SK-N-SH (cell line): ENCODE results near the gene B3GALT6. TPM values are rescaled to one million over a fixed set of nuclear protein-coding genes. Genes with fewer than 3 reads are reported as not detected.

ENCODE experiments used
- CTCF ChIA-PET: fragments of 300-600, 350-600 bp; formaldehyde crosslinking; extraction: SDS; loops from one replicate; lab custom pipeline; 2021; lab: Yijun Ruan, JAX
- POLR2A ChIA-PET: fragments of 350-600 bp; sonication (Branson Sonifier 250); formaldehyde crosslinking; extraction: SDS; loops from one replicate; lab custom pipeline; 2020; ENCODE audit warnings: antibody characterized with exemption, inconsistent platforms; lab: Yijun Ruan, JAX
- DNase-seq: peaks from one replicate; pipeline ENCODE4 v3.0.0; 2012
- H2AFZ ChIP-seq: fragments of 200-600 bp; sonication (generic); 2 replicates; pipeline ENCODE4 v1.8.1; 2016; ENCODE audit warnings: antibody characterized with exemption, mild to moderate bottlenecking, low read depth
- H3F3A ChIP-seq: fragments of 200-600 bp; sonication (generic); replicated peaks from 2 replicates; pipeline ENCODE3; 2016; ENCODE audit warnings: antibody characterized with exemption, mild to moderate bottlenecking; ENCODE audit not compliant: insufficient read depth
- H3K27ac ChIP-seq, 2 experiments: fragments of 200-500 bp in 1 of 2; fragments of 200-600 bp in 1 of 2; sonication (Bioruptor generic) in 1 of 2; sonication (generic), shearing (Covaris generic) in 1 of 2; 2 replicates each; pipeline versions ENCODE4 v1.5.1 to v1.6.1; 2014 to 2016; ENCODE audit warnings: low read depth in 2 of 2, inconsistent platforms in 1 of 2, low read length in 1 of 2, mild to moderate bottlenecking in 1 of 2, mixed read lengths in 1 of 2
- H3K27me3 ChIP-seq: fragments of 200-600 bp; sonication (generic), shearing (Covaris generic); 2 replicates; pipeline ENCODE4 v1.6.1; 2016; ENCODE audit warnings: mixed run types; ENCODE audit not compliant: insufficient read depth
- H3K36me3 ChIP-seq, 2 experiments: fragments of 200-500 bp in 1 of 2; fragments of 200-600 bp in 1 of 2; sonication (Bioruptor generic) in 1 of 2; sonication (generic) in 1 of 2; replicated peaks in 1 of 2; 2 replicates each; pipeline versions ENCODE3 to v1.5.1; 2014 to 2016; ENCODE audit warnings: low read length in 1 of 2, mild to moderate bottlenecking in 1 of 2; ENCODE audit not compliant: insufficient read depth in 2 of 2, control insufficient read depth in 1 of 2
- H3K4me1 ChIP-seq, 2 experiments: fragments of 200-500 bp in 1 of 2; fragments of 200-600 bp in 1 of 2; sonication (Bioruptor generic) in 1 of 2; sonication (generic), shearing (Covaris generic) in 1 of 2; 2 replicates each; pipeline versions ENCODE4 v1.5.1 to v1.6.1; 2014 to 2016; ENCODE audit warnings: low read depth in 1 of 2, low read length in 1 of 2, mixed run types in 1 of 2; ENCODE audit not compliant: insufficient read depth in 2 of 2, control insufficient read depth in 1 of 2
- H3K4me2 ChIP-seq: fragments of 200-600 bp; sonication (generic), shearing (Covaris generic); 2 replicates; pipeline ENCODE4 v1.6.1; 2017; ENCODE audit warnings: mixed run types
- H3K4me3 ChIP-seq, 2 experiments: fragments of 200-500 bp in 1 of 2; fragments of 200-600 bp in 1 of 2; sonication (Bioruptor generic) in 1 of 2; sonication (generic), shearing (Covaris generic) in 1 of 2; 2 replicates each; pipeline versions ENCODE4 v1.5.1 to v1.8.1; 2014 to 2016; ENCODE audit warnings: low read depth in 2 of 2, inconsistent platforms in 1 of 2, low read length in 1 of 2, mild to moderate bottlenecking in 1 of 2, mixed read lengths in 1 of 2, moderate library complexity in 1 of 2
- H3K79me2 ChIP-seq: fragments of 200-600 bp; sonication (generic); 2 replicates; pipeline ENCODE4 v1.8.1; 2017; ENCODE audit warnings: mild to moderate bottlenecking; ENCODE audit not compliant: insufficient read depth
- H3K9ac ChIP-seq: fragments of 200-600 bp; sonication (generic); 2 replicates; pipeline ENCODE4 v1.6.1; 2017; ENCODE audit warnings: mixed run types
- H3K9me2 ChIP-seq: fragments of 200-600 bp; sonication (generic); 2 replicates; pipeline ENCODE4 v1.6.1; 2017; ENCODE audit warnings: mixed run types
- H3K9me3 ChIP-seq: fragments of 200-600 bp; sonication (generic); 2 replicates; pipeline ENCODE4 v1.6.1; 2017; ENCODE audit warnings: mixed run types, mild to moderate bottlenecking, moderate library complexity
- H4K20me1 ChIP-seq: fragments of 200-600 bp; sonication (generic); 2 replicates; pipeline ENCODE4 v1.6.1; 2017; ENCODE audit warnings: mild to moderate bottlenecking, mixed run types; ENCODE audit not compliant: insufficient read depth
- JUND ChIP-seq: IDR thresholded peaks from 2 replicates; pipeline ENCODE4 v1.4.0; 2012
- MEF2A ChIP-seq: IDR thresholded peaks from 2 replicates; pipeline ENCODE4 v1.4.0; 2012; ENCODE audit warnings: low read depth, borderline replicate concordance
- MXI1 ChIP-seq: IDR thresholded peaks from 2 replicates; pipeline ENCODE4 v1.6.1; 2012; ENCODE audit warnings: mild to moderate bottlenecking, low read depth, low read length, improper control_type of control experiment
- POLR2AphosphoS5 ChIP-seq: IDR thresholded peaks from 2 replicates; pipeline ENCODE4 v1.6.1; 2012; ENCODE audit warnings: low read depth, low read length
- RXRA ChIP-seq: IDR thresholded peaks from 2 replicates; pipeline ENCODE4 v1.4.0; 2012; ENCODE audit warnings: low read depth, mild to moderate bottlenecking, borderline replicate concordance
- SIN3A ChIP-seq: IDR thresholded peaks from 2 replicates; pipeline ENCODE4 v1.6.1; 2012; ENCODE audit warnings: low read depth, mild to moderate bottlenecking, low read length, moderate library complexity, borderline replicate concordance
- TAF1 ChIP-seq: IDR thresholded peaks from 2 replicates; pipeline ENCODE4 v1.6.1; 2012; ENCODE audit warnings: low read depth, mild to moderate bottlenecking, low read length, moderate library complexity, borderline replicate concordance
- WGBS: methylation state at CpG from one replicate; pipeline ENCODE4 v1.1.6; 2017; ENCODE audit warnings: low lambda C conversion rate; 5-methylcytosine and 5-hydroxymethylcytosine counted together
- polyA plus RNA-seq, 3 experiments: library from polyadenylated mRNA; depleted of rRNA; stranded (reverse); fragments of >200 nt; gene quantifications; 2 replicates each; pipeline ENCODE4 v1.2.3, GENCODE V29; 2012
- TF ChIP-seq, protein P1 (sequence below): IDR thresholded peaks from 2 replicates; pipeline ENCODE4 v1.6.1; 2012; ENCODE audit warnings: mild to moderate bottlenecking, low read depth, low read length, moderate library complexity
- TF ChIP-seq, protein P2 (sequence below): IDR thresholded peaks from 2 replicates; pipeline ENCODE4 v1.4.0; 2012; ENCODE audit warnings: low read depth, borderline replicate concordance

Gene B3GALT6
- polyA plus RNA-seq, 1 of the 3 experiments (the other 2 are of a cell fraction): 38.8 TPM

DNA sequence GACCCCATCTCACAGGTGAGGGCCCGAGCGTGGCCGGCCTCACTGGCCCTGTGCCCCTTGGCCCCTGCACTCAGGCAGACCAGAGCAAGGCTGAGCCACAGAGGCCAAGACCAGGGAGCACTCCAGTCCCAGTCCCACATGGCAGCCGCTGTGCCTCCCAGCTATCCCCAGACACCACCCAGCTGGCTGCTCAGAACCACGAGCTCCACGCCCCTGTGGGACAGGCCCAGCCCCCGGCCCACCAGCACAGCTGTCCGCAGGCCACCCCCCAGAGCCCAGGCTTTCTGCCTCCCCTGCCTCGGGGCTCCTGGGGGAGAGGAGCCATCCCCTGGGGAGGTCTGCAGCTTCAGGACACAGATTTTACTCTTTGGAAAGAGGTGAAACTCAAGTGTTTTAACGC lies 23.6 kb downstream of the B3GALT6 start:
- H3K4me1 ChIP-seq: no peaks in the 10 kb centered on the region; a peak in 1 of 4 replicates
- H3K27ac ChIP-seq: no peak overlapping the region
- H4K20me1 ChIP-seq: 0 out of 2 replicates have a peak, but pooled peaks cover 11% of the 10 kb centered on the region
- H3K4me3 ChIP-seq: no peak overlapping the region
- H3K9me2 ChIP-seq: no peaks in the 10 kb centered on the region
- no peaks in the 10 kb centered on the region for H3K27me3 ChIP-seq
- DNase-seq: no peak
- H3K4me2 ChIP-seq: no peak overlapping the region
- no peak for TF ChIP-seq MXI1
- TF ChIP-seq, protein P1, sequence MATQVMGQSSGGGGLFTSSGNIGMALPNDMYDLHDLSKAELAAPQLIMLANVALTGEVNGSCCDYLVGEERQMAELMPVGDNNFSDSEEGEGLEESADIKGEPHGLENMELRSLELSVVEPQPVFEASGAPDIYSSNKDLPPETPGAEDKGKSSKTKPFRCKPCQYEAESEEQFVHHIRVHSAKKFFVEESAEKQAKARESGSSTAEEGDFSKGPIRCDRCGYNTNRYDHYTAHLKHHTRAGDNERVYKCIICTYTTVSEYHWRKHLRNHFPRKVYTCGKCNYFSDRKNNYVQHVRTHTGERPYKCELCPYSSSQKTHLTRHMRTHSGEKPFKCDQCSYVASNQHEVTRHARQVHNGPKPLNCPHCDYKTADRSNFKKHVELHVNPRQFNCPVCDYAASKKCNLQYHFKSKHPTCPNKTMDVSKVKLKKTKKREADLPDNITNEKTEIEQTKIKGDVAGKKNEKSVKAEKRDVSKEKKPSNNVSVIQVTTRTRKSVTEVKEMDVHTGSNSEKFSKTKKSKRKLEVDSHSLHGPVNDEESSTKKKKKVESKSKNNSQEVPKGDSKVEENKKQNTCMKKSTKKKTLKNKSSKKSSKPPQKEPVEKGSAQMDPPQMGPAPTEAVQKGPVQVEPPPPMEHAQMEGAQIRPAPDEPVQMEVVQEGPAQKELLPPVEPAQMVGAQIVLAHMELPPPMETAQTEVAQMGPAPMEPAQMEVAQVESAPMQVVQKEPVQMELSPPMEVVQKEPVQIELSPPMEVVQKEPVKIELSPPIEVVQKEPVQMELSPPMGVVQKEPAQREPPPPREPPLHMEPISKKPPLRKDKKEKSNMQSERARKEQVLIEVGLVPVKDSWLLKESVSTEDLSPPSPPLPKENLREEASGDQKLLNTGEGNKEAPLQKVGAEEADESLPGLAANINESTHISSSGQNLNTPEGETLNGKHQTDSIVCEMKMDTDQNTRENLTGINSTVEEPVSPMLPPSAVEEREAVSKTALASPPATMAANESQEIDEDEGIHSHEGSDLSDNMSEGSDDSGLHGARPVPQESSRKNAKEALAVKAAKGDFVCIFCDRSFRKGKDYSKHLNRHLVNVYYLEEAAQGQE: no peak
- no peak for TF ChIP-seq SIN3A
- TF ChIP-seq RXRA: no peak
- 0 out of 2 replicates have a peak, but pooled peaks cover 2% of the 10 kb centered on the region for H3K79me2 ChIP-seq
- 90% methylated on average over 1 of the region's 10 CpGs for WGBS
- peaks cover 0 to 52% of the 10 kb centered on the region in 2 experiments for H3K36me3 ChIP-seq
- no peaks in the 10 kb centered on the region for H3F3A ChIP-seq
- no peak overlapping the region for H2AFZ ChIP-seq
- CTCF ChIA-PET: interaction anchor here (1.0 to 2.0 kb wide), 4 partner anchors 9 to 223 kb away, joined by 3 to 11 read pairs (median 4); partner anchors contain the start of gene C1QTNF12
- H3K9ac ChIP-seq: no peak overlapping the region
- no peaks in the 10 kb centered on the region for H3K9me3 ChIP-seq
- POLR2A ChIA-PET: no interaction called here

DNA sequence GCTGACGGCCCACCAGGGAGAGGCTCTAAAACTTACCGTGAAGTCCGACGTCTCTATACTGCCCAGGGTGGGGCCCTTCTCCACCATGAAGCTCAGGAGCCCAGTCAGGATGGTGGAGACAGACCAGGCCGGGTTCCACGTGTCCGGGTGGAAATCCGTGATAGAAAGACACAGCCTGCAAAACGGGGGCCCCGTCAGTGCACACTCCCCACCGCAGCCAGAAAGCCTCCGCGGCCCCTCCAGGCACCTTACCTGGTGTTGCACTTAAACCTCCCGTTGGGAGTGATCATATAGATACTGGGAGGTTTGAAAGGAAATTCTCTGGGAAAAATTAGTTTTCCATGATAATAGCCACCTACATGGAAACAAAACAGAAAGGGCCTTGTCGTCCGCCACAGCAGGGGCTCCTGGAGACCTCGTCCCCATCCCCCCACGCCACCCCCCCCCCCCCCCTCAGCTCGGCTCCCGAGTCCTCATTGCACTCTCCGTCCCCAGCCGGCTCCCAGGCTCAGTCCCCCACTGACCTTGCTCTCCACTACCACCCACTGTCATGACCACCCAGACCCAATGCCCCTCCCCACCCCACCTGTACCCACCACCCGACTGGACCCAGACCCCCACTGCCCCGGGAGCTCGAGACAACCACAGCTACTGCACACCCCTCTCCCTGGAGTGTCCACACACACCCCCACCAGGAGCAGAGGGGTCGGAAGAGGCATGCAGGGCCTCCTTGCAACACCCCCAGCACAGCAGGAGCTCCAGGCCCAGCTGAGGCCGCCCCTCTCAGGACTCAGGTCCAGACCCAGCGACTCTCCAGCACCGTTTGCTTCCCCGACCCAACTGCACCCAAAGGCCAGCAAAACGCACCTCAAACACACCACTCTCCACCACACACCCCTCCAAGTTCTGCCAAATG lies 25.2 kb downstream of the B3GALT6 start:
- DNase-seq: no peak
- Histone ChIP-seq H3K27ac (no peak overlapping the region), H3K4me2 (no peak overlapping the region), H3K9ac (no peak overlapping the region), H2AFZ (no peak overlapping the region), H3K4me3 (no peak overlapping the region), H3K27me3 (no peaks in the 10 kb centered on the region), H3K79me2 (peaks cover 18% of the 10 kb centered on the region; the same call in 1 of the 2 replicates), H3K9me2 (no peaks in the 10 kb centered on the region), H3K36me3 (peaks cover 0 to 64% of the 10 kb centered on the region in 2 experiments), H4K20me1 (0 out of 2 replicates have a peak, but pooled peaks cover 15% of the 10 kb centered on the region), H3K9me3 (no peaks in the 10 kb centered on the region), H3F3A (no peaks in the 10 kb centered on the region), H3K4me1 (no peaks in the 10 kb centered on the region)
- CTCF ChIA-PET: interaction anchor here (1.0 to 1.4 kb wide), 2 partner anchors 14 to 135 kb away, joined by 3 to 5 read pairs; no protein-coding TSS in a partner anchor
- TF ChIP-seq POLR2AphosphoS5 (no peak), MEF2A (no peak), MXI1 (no peak), TAF1 (no peak), JUND (no peak)
- TF ChIP-seq, protein P2, sequence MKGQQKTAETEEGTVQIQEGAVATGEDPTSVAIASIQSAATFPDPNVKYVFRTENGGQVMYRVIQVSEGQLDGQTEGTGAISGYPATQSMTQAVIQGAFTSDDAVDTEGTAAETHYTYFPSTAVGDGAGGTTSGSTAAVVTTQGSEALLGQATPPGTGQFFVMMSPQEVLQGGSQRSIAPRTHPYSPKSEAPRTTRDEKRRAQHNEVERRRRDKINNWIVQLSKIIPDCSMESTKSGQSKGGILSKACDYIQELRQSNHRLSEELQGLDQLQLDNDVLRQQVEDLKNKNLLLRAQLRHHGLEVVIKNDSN: no peak
- 96% methylated on average over 26 of the region's 31 CpGs for WGBS
- POLR2A ChIA-PET: no interaction called here
